Activated T-helper 17 cell treated with anti-CD3 and anti-CD28 coated beads, Interleukin-2, amount 50 U/mL, for 72 hours (primary cell): ENCODE data around the gene ENOX1. TPM values are rescaled to one million over a fixed set of nuclear protein-coding genes. Genes with fewer than 3 reads are reported as not detected.
A peak's percentile ranks its signal among the peaks of the same experiment; 100 is the strongest.

ENCODE experiments used
- ATAC-seq: fragments of 150-1000 bp; cut with Tn5 transposase; replicated peaks from 2 replicates; pipeline ENCODE4 v1.10.0; 2021; ENCODE audit warnings: mild to moderate bottlenecking, moderate library complexity
- H3K27ac Mint-ChIP-seq: one replicate; pipeline ENCODE4 v1.8.0; 2022; ENCODE audit warnings: mixed read lengths
- H3K27me3 Mint-ChIP-seq: one replicate; pipeline ENCODE4 v1.8.0; 2022; ENCODE audit warnings: mixed read lengths
- H3K36me3 Mint-ChIP-seq: one replicate; pipeline ENCODE4 v1.8.0; 2022; ENCODE audit warnings: low read depth, mild to moderate bottlenecking, mixed read lengths
- H3K4me1 Mint-ChIP-seq: one replicate; pipeline ENCODE4 v1.8.0; 2022; ENCODE audit warnings: mixed read lengths
- H3K4me3 Mint-ChIP-seq: one replicate; pipeline ENCODE4 v1.8.0; 2022; ENCODE audit warnings: mild to moderate bottlenecking, mixed read lengths
- H3K9me3 Mint-ChIP-seq: one replicate; pipeline ENCODE4 v1.8.0; 2022; ENCODE audit warnings: mixed read lengths
- total RNA-seq, 2 donors: library from RNA; stranded (reverse); gene quantifications; one replicate each; pipeline ENCODE4 v1.2.3, GENCODE V29; 2022

Gene ENOX1
- total RNA-seq, 2 donors from 2014 or later, result 1.7 TPM; not detected in 1

GRCh38 chr13:43687038-43687437 lies 99.7 kb downstream of the ENOX1 start:
- Mint-ChIP-seq H3K27me3 (peaks cover 8% of the 10 kb centered on the region), H3K4me1 (no peaks in the 10 kb centered on the region), H3K27ac (no peak overlapping the region), H3K9me3 (no peaks in the 10 kb centered on the region), H3K4me3 (no peak overlapping the region), H3K36me3 (no peaks in the 10 kb centered on the region)
- no peak for ATAC-seq

- peaks cover 8% of the 10 kb centered on the region for H3K27me3 Mint-ChIP-seq
- H3K27ac Mint-ChIP-seq, result no peak overlapping the region
- no peaks in the 10 kb centered on the region for H3K9me3 Mint-ChIP-seq
- H3K4me1 Mint-ChIP-seq, result no peaks in the 10 kb centered on the region
- H3K4me3 Mint-ChIP-seq, result no peak overlapping the region
- no peak for ATAC-seq
- no peaks in the 10 kb centered on the region for H3K36me3 Mint-ChIP-seq
These were observed 100.2 kb downstream of the ENOX1 start for GRCh38 chr13:43686557-43686956.

GRCh38 chr13:43684963-43685725 lies 101.6 kb downstream of the ENOX1 start:
- Mint-ChIP-seq H3K27ac (no peak overlapping the region), H3K4me1 (no peaks in the 10 kb centered on the region), H3K27me3 (no peaks in the 10 kb centered on the region), H3K4me3 (no peak overlapping the region), H3K36me3 (no peaks in the 10 kb centered on the region), H3K9me3 (no peaks in the 10 kb centered on the region)
- no peak for ATAC-seq

GRCh38 chr13:43682701-43683100 lies 104.1 kb downstream of the ENOX1 start:
- Mint-ChIP-seq H3K9me3 (no peaks in the 10 kb centered on the region), H3K4me1 (no peaks in the 10 kb centered on the region), H3K27ac (no peak overlapping the region), H3K4me3 (no peak overlapping the region), H3K36me3 (no peaks in the 10 kb centered on the region), H3K27me3 (no peaks in the 10 kb centered on the region)
- no peak for ATAC-seq

GRCh38 chr13:43676320-43676719 lies 110.5 kb downstream of the ENOX1 start:
- H3K27me3 Mint-ChIP-seq, result peaks cover 4% of the 10 kb centered on the region
- ATAC-seq, result peak; percentile 51

GRCh38 chr13:43675577-43675976 lies 111.2 kb downstream of the ENOX1 start:
- Mint-ChIP-seq H3K27ac (no peak overlapping the region), H3K27me3 (peaks cover 9% of the 10 kb centered on the region), H3K4me1 (no peaks in the 10 kb centered on the region), H3K36me3 (no peaks in the 10 kb centered on the region), H3K9me3 (no peaks in the 10 kb centered on the region), H3K4me3 (no peak overlapping the region)
- no peak for ATAC-seq

More at GRCh38 chr13:43676320-43676719, 110.5 kb downstream of the ENOX1 start:
- no peak overlapping the region for H3K27ac Mint-ChIP-seq
- no peaks in the 10 kb centered on the region for H3K4me1 Mint-ChIP-seq
- H3K4me3 Mint-ChIP-seq, result no peak overlapping the region
- H3K36me3 Mint-ChIP-seq, result no peaks in the 10 kb centered on the region
- no peaks in the 10 kb centered on the region for H3K9me3 Mint-ChIP-seq

- Mint-ChIP-seq H3K27ac (no peak overlapping the region), H3K4me1 (peaks cover 4% of the 10 kb centered on the region), H3K36me3 (no peaks in the 10 kb centered on the region), H3K27me3 (peaks cover 4% of the 10 kb centered on the region), H3K9me3 (no peaks in the 10 kb centered on the region), H3K4me3 (no peak overlapping the region)
- no peak for ATAC-seq
These were observed 116.8 kb downstream of the ENOX1 start for GRCh38 chr13:43669964-43670363.

- H3K4me3 Mint-ChIP-seq, result no peak overlapping the region
- no peak for ATAC-seq
- H3K4me1 Mint-ChIP-seq, result peaks cover 5% of the 10 kb centered on the region
- H3K27me3 Mint-ChIP-seq, result peaks cover 4% of the 10 kb centered on the region
- H3K36me3 Mint-ChIP-seq, result no peaks in the 10 kb centered on the region
- no peaks in the 10 kb centered on the region for H3K9me3 Mint-ChIP-seq
- no peak overlapping the region for H3K27ac Mint-ChIP-seq
These were observed 117.7 kb downstream of the ENOX1 start for GRCh38 chr13:43669101-43669500.

GRCh38 chr13:43666403-43666802 lies 120.4 kb downstream of the ENOX1 start:
- Mint-ChIP-seq H3K9me3 (no peaks in the 10 kb centered on the region), H3K4me3 (no peak overlapping the region), H3K36me3 (no peaks in the 10 kb centered on the region), H3K27ac (no peak overlapping the region), H3K27me3 (peaks cover 4% of the 10 kb centered on the region), H3K4me1 (peaks cover 5% of the 10 kb centered on the region)
- no peak for ATAC-seq

GRCh38 chr13:43665388-43665787 lies 121.4 kb downstream of the ENOX1 start:
- Mint-ChIP-seq H3K4me3 (no peak overlapping the region), H3K4me1 (peaks cover 5% of the 10 kb centered on the region), H3K27me3 (no peaks in the 10 kb centered on the region), H3K27ac (peak overlapping the region; percentile 43), H3K9me3 (no peaks in the 10 kb centered on the region), H3K36me3 (no peaks in the 10 kb centered on the region)
- ATAC-seq, result no peak

GRCh38 chr13:43664700-43665191 lies 122.0 kb downstream of the ENOX1 start:
- Mint-ChIP-seq H3K9me3 (no peaks in the 10 kb centered on the region), H3K4me3 (peak overlapping the region; percentile 33), H3K27me3 (no peaks in the 10 kb centered on the region), H3K36me3 (no peaks in the 10 kb centered on the region), H3K4me1 (peaks cover 5% of the 10 kb centered on the region), H3K27ac (peak overlapping the region; percentile 43)
- peak; percentile 31 for ATAC-seq

- no peaks in the 10 kb centered on the region for H3K36me3 Mint-ChIP-seq
These were observed 123.2 kb downstream of the ENOX1 start for GRCh38 chr13:43663474-43664090.

GRCh38 chr13:43662976-43663375 lies 123.8 kb downstream of the ENOX1 start:
- Mint-ChIP-seq H3K9me3 (no peaks in the 10 kb centered on the region), H3K36me3 (no peaks in the 10 kb centered on the region), H3K27ac (no peak overlapping the region), H3K4me1 (peaks cover 5% of the 10 kb centered on the region), H3K27me3 (peaks cover 6% of the 10 kb centered on the region), H3K4me3 (no peak overlapping the region)
- no peak for ATAC-seq

More at GRCh38 chr13:43663474-43664090, 123.2 kb downstream of the ENOX1 start:
- ATAC-seq, result no peak
- no peaks in the 10 kb centered on the region for H3K9me3 Mint-ChIP-seq
- peaks cover 1% of the 10 kb centered on the region for H3K27me3 Mint-ChIP-seq
- H3K4me1 Mint-ChIP-seq, result peaks cover 5% of the 10 kb centered on the region
- H3K4me3 Mint-ChIP-seq, result no peak overlapping the region
- H3K27ac Mint-ChIP-seq, result no peak overlapping the region

- Mint-ChIP-seq H3K27me3 (peaks cover 6% of the 10 kb centered on the region), H3K27ac (no peak overlapping the region), H3K9me3 (no peaks in the 10 kb centered on the region), H3K4me3 (no peak overlapping the region), H3K36me3 (no peaks in the 10 kb centered on the region), H3K4me1 (peaks cover 5% of the 10 kb centered on the region)
- ATAC-seq, result no peak
These were observed 125.5 kb downstream of the ENOX1 start for GRCh38 chr13:43661161-43661830.

GRCh38 chr13:43657485-43657884 lies 129.3 kb downstream of the ENOX1 start:
- Mint-ChIP-seq H3K27ac (no peak overlapping the region), H3K4me3 (no peak overlapping the region), H3K9me3 (no peaks in the 10 kb centered on the region), H3K4me1 (no peaks in the 10 kb centered on the region), H3K27me3 (peaks cover 6% of the 10 kb centered on the region), H3K36me3 (no peaks in the 10 kb centered on the region)
- ATAC-seq, result peak; percentile 82
